Peyer's patch (tissue), 4 donors: ENCODE results near the gene NAXE. TPM values are rescaled to one million over a fixed set of nuclear protein-coding genes. Genes with fewer than 3 reads are reported as not detected.

Source experiments
- DNase-seq, 3 donors: peaks; one replicate each; pipeline ENCODE4 v3.0.0-alpha.2; 2017 to 2019
- H3K27ac ChIP-seq, 4 donors: fragments of 200-600 bp; sonication (generic); one replicate each; pipeline ENCODE4 v1.5.1; 2016 to 2019
- H3K27me3 ChIP-seq, 2 donors: fragments of 200-600 bp; sonication (generic); one replicate each; pipeline ENCODE4 v1.5.1; 2019
- H3K36me3 ChIP-seq, 3 donors: fragments of 200-600 bp; sonication (generic); one replicate each; pipeline ENCODE4 v1.5.1; 2016 to 2019
- H3K4me1 ChIP-seq, 4 donors: fragments of 200-600 bp; sonication (generic); one replicate each; pipeline ENCODE4 v1.5.1; 2016 to 2019
- H3K4me3 ChIP-seq, 4 donors: fragments of 200-600 bp; sonication (generic); 1 replicate in 3 of 4; 2 replicates in 1 of 4; pipeline ENCODE4 v1.5.1; 2016 to 2019; ENCODE audit warnings: mild to moderate bottlenecking in 1 of 4
- H3K9me3 ChIP-seq, 4 donors: fragments of 200-600 bp; sonication (generic); one replicate each; pipeline ENCODE4 v1.5.1; 2016 to 2019; ENCODE audit warnings: mild to moderate bottlenecking in 1 of 4
- CTCF ChIP-seq, 6 experiments: fragments of 450-650 bp in 4 of 6; fragments of 200-600 bp in 2 of 6; sonication (generic) in 1 of 6; IDR thresholded peaks; one replicate each; pipeline ENCODE4 v1.5.1; 2017 to 2019; ENCODE audit warnings: antibody characterized with exemption in 6 of 6, mild to moderate bottlenecking in 3 of 6, moderate library complexity in 1 of 6
- POLR2A ChIP-seq, 2 donors: fragments of 450-650 bp; IDR thresholded peaks; one replicate each; pipeline ENCODE4 v1.5.1; 2017; ENCODE audit warnings: antibody characterized with exemption in 2 of 2, mild to moderate bottlenecking in 2 of 2, moderate library complexity in 2 of 2
- total RNA-seq, 4 donors: library from RNA; depleted of rRNA; stranded (reverse); fragments of >200 nt; gene quantifications; one replicate each; pipeline ENCODE4 v1.1.0, GENCODE V29; 2016

Gene NAXE
- total RNA-seq, result 10 to 100 TPM; 38.0 to 96.5 (median 73.1) TPM

- no peaks in the 10 kb centered on the region for H3K27me3 ChIP-seq
- TF ChIP-seq POLR2A (IDR thresholded peaks at IDR 0.05) (peak; percentile 75 to 81), CTCF (IDR thresholded peaks at IDR 0.05) (no peak)
These were observed at the start of gene NAXE for GRCh38 chr1:156591432-156592157. TSS of gene NAXE (plus strand) at chr1:156591776. CDS start at chr1:156591805, 29 bp downstream.

GRCh38 chr1:156543066-156543465 is 48.5 kb upstream of the NAXE start:
- Histone ChIP-seq H3K27me3 (no peaks in the 10 kb centered on the region), H3K4me3 (no peak overlapping the region), H3K27ac (no peak overlapping the region), H3K9me3 (no peaks in the 10 kb centered on the region), H3K36me3 (no peaks in the 10 kb centered on the region), H3K4me1 (no peaks in the 10 kb centered on the region)
- DNase-seq, result peak in 1 of 3 donors; percentile 18
- TF ChIP-seq POLR2A (IDR thresholded peaks at IDR 0.05) (no peak), CTCF (IDR thresholded peaks at IDR 0.05) (no peak)

More at GRCh38 chr1:156591432-156592157, at the start of gene NAXE:
- H3K27ac ChIP-seq, result peak within 1 kb of the TSS; percentile 83 to 86 (median 84)
- peaks cover 0 to 25% (median 0%) of the 10 kb centered on the region in 3 donors for H3K36me3 ChIP-seq
- peaks cover 0 to 4% (median 2%) of the 10 kb centered on the region in 4 donors for H3K4me1 ChIP-seq
- peak within 1 kb of the TSS; percentile 65 to 91 (median 66) for H3K4me3 ChIP-seq
- DNase-seq, result peak; percentile 75 to 89 (median 89)
- no peaks in the 10 kb centered on the region for H3K9me3 ChIP-seq

- TF ChIP-seq POLR2A (IDR thresholded peaks at IDR 0.05) (no peak), CTCF (IDR thresholded peaks at IDR 0.05) (no peak)
- Histone ChIP-seq H3K36me3 (no peaks in the 10 kb centered on the region), H3K27ac (no peak overlapping the region), H3K4me3 (no peak overlapping the region), H3K4me1 (no peaks in the 10 kb centered on the region), H3K27me3 (no peaks in the 10 kb centered on the region), H3K9me3 (no peaks in the 10 kb centered on the region)
- peak in 1 of 3 donors; percentile 11 for DNase-seq
These were observed 46.9 kb upstream of the NAXE start for GRCh38 chr1:156544592-156545102.

- no peak overlapping the region for H3K27ac ChIP-seq
- H3K36me3 ChIP-seq, result no peaks in the 10 kb centered on the region
- TF ChIP-seq POLR2A (IDR thresholded peaks at IDR 0.05), result no peak
- TF ChIP-seq CTCF (IDR thresholded peaks at IDR 0.05), result no peak
- no peak for DNase-seq
- H3K9me3 ChIP-seq, result no peaks in the 10 kb centered on the region
- no peaks in the 10 kb centered on the region for H3K27me3 ChIP-seq
- H3K4me3 ChIP-seq, result no peak overlapping the region
- no peaks in the 10 kb centered on the region for H3K4me1 ChIP-seq
These were observed 45.3 kb upstream of the NAXE start for GRCh38 chr1:156546267-156546666.

- no peaks in the 10 kb centered on the region for H3K27me3 ChIP-seq
- no peak overlapping the region for H3K27ac ChIP-seq
- no peak for TF ChIP-seq CTCF (IDR thresholded peaks at IDR 0.05)
- no peak for TF ChIP-seq POLR2A (IDR thresholded peaks at IDR 0.05)
- no peaks in the 10 kb centered on the region for H3K4me1 ChIP-seq
- H3K4me3 ChIP-seq, result no peak overlapping the region
- no peak for DNase-seq
- H3K36me3 ChIP-seq, result no peaks in the 10 kb centered on the region
- no peaks in the 10 kb centered on the region for H3K9me3 ChIP-seq
These were observed 44.1 kb upstream of the NAXE start for GRCh38 chr1:156547434-156547833.
